Smooth muscle cell of the brain vasculature (primary cell): ENCODE results near the gene PUM1.
"Not testable (repeated sequence)": the region's sequence is repeated elsewhere in the genome, so short reads cannot be mapped to it uniquely, and the experiment has no call there.

Experiments
- DNase-seq: peaks from one replicate; pipeline ENCODE4 v3.0.0-alpha.2; 2012; ENCODE audit warnings: low read depth, low spot score

PUM1 gene

GRCh38 chr1:30995990-30996612 lies 69.4 kb downstream of the PUM1 start:
- DNase-seq = no peak

- no peak for DNase-seq
Measured at GRCh38 chr1:30991862-30992606, 73.5 kb downstream of the PUM1 start.

GRCh38 chr1:30990591-30990990 lies 74.9 kb downstream of the PUM1 start:
- DNase-seq = no peak

GRCh38 chr1:30988045-30988444 lies 77.5 kb downstream of the PUM1 start:
- DNase-seq = no peak

GRCh38 chr1:30986755-30987154 lies 78.8 kb downstream of the PUM1 start:
- no peak for DNase-seq

GRCh38 chr1:30984991-30985503 lies 80.5 kb downstream of the PUM1 start:
- DNase-seq = no peak

- no peak for DNase-seq
Measured at GRCh38 chr1:30984165-30984889, 81.2 kb downstream of the PUM1 start.

GRCh38 chr1:30982937-30983336 lies 82.6 kb downstream of the PUM1 start:
- no peak for DNase-seq

GRCh38 chr1:30982431-30982830 lies 83.1 kb downstream of the PUM1 start:
- DNase-seq = no peak

GRCh38 chr1:30981172-30981571 lies 84.3 kb downstream of the PUM1 start:
- DNase-seq = no peak

- no peak for DNase-seq
Measured at GRCh38 chr1:30977511-30977910, 88.0 kb downstream of the PUM1 start.

- no peak for DNase-seq
Measured at GRCh38 chr1:30977105-30977504, 88.4 kb downstream of the PUM1 start.

GRCh38 chr1:30976143-30976542 lies 89.4 kb downstream of the PUM1 start:
- DNase-seq = no peak

- DNase-seq = no peak
Measured at GRCh38 chr1:30975217-30975616, 90.3 kb downstream of the PUM1 start.

- no peak for DNase-seq
Measured at GRCh38 chr1:30974536-30974935, 91.0 kb downstream of the PUM1 start.

- DNase-seq = not testable (repeated sequence)
Measured at GRCh38 chr1:30972349-30972748, 93.2 kb downstream of the PUM1 start.

- DNase-seq = no peak
Measured at GRCh38 chr1:30971496-30971895, 94.0 kb downstream of the PUM1 start.

GRCh38 chr1:30969903-30970302 lies 95.6 kb downstream of the PUM1 start:
- DNase-seq = no peak

- no peak for DNase-seq
Measured at GRCh38 chr1:30968220-30968971, 97.1 kb downstream of the PUM1 start.

GRCh38 chr1:30966690-30967369 lies 98.7 kb downstream of the PUM1 start:
- DNase-seq = no peak

- DNase-seq = no peak
Measured at GRCh38 chr1:30965924-30966599, 99.5 kb downstream of the PUM1 start.
